ENCODE measurements around the gene PALD1.
"Not testable (repeated sequence)": the region's sequence is repeated elsewhere in the genome, so short reads cannot be mapped to it uniquely, and the experiment has no call there.

The PALD1 gene

GRCh38 chr10:70579234-70580002, 100.9 kb downstream of the PALD1 start:
- no peak for DNase-seq (ENCODE audit: low spot score)
- WGBS, 2 donors (ENCODE audit: extremely low coverage in 2 of 2, insufficient read length in 2 of 2, insufficient replicate concordance in 1 of 2): no CpG with 5 or more reads among the region's 3 CpGs
- Histone ChIP-seq H3K36me3 (replicated peaks in 1 of 2; ENCODE audit: control insufficient read depth in 2 of 2, insufficient read depth in 2 of 2, low read length in 2 of 2) (no peaks in the 10 kb centered on the region), H3K23ac (ENCODE audit: low read depth, low read length, poor library complexity) (no peak overlapping the region), H3K4me2 (ENCODE audit: insufficient read depth, low read length, poor library complexity, severe bottlenecking) (no peak overlapping the region), H3K9ac (ENCODE audit: low read depth, low read length, poor library complexity) (no peak overlapping the region), H3K4me1 (ENCODE audit: control insufficient read depth in 2 of 2, insufficient read depth in 1 of 2, low read depth in 1 of 2, low read length in 2 of 2) (peaks cover 9 to 17% of the 10 kb centered on the region in 2 donors), H3K14ac (ENCODE audit: low read length) (no peak overlapping the region), H2AK5ac (ENCODE audit: low read depth, low read length) (no peak overlapping the region), H2BK5ac (ENCODE audit: low read length) (no peak overlapping the region), H3K18ac (ENCODE audit: low read length) (no peak overlapping the region), H3K4ac (ENCODE audit: low read length) (no peak overlapping the region), H2BK12ac (ENCODE audit: low read length) (no peak overlapping the region), H3K27me3 (ENCODE audit: control insufficient read depth in 3 of 3, insufficient read depth in 3 of 3, low read depth in 1 of 3, low read length in 3 of 3) (no peaks in the 10 kb centered on the region), H2AFZ (ENCODE audit: low read length) (no peak overlapping the region), H3K27ac (replicated peaks; ENCODE audit: low read length) (no peak overlapping the region), H3K79me1 (ENCODE audit: low read depth, low read length) (no peaks in the 10 kb centered on the region), H3K4me3 (ENCODE audit: low read length in 2 of 2) (no peak overlapping the region), H2BK15ac (ENCODE audit: low read length) (no peak overlapping the region), H4K91ac (ENCODE audit: low read depth, low read length, poor library complexity) (no peak overlapping the region), H2BK120ac (ENCODE audit: low read depth, low read length) (no peak overlapping the region), H3K9me3 (replicated peaks in 1 of 2; ENCODE audit: control insufficient read depth in 2 of 2, insufficient read depth in 1 of 2, low read depth in 1 of 2, low read length in 2 of 2) (peaks cover 0 to 2% of the 10 kb centered on the region in 2 donors), H4K8ac (ENCODE audit: low read depth, low read length) (no peak overlapping the region)

- H3K4me3 ChIP-seq (ENCODE audit: low read length in 2 of 2); H3K27ac ChIP-seq (replicated peaks; ENCODE audit: low read length); H3K23ac ChIP-seq (ENCODE audit: low read depth, low read length, poor library complexity); H3K14ac ChIP-seq (ENCODE audit: low read length); H3K18ac ChIP-seq (ENCODE audit: low read length); DNase-seq (ENCODE audit: low spot score); H3K27me3 ChIP-seq (ENCODE audit: control insufficient read depth in 3 of 3, insufficient read depth in 3 of 3, low read depth in 1 of 3, low read length in 3 of 3); H3K9ac ChIP-seq (ENCODE audit: low read depth, low read length, poor library complexity); H2BK5ac ChIP-seq (ENCODE audit: low read length); H3K4me2 ChIP-seq (ENCODE audit: insufficient read depth, low read length, poor library complexity, severe bottlenecking); H3K36me3 ChIP-seq (replicated peaks in 1 of 2; ENCODE audit: control insufficient read depth in 2 of 2, insufficient read depth in 2 of 2, low read length in 2 of 2); H3K79me1 ChIP-seq (ENCODE audit: low read depth, low read length); H4K91ac ChIP-seq (ENCODE audit: low read depth, low read length, poor library complexity); H4K8ac ChIP-seq (ENCODE audit: low read depth, low read length); H2BK15ac ChIP-seq (ENCODE audit: low read length); H2AFZ ChIP-seq (ENCODE audit: low read length); H2AK5ac ChIP-seq (ENCODE audit: low read depth, low read length); H3K4ac ChIP-seq (ENCODE audit: low read length); H2BK120ac ChIP-seq (ENCODE audit: low read depth, low read length); H3K9me3 ChIP-seq (replicated peaks in 1 of 2; ENCODE audit: control insufficient read depth in 2 of 2, insufficient read depth in 1 of 2, low read depth in 1 of 2, low read length in 2 of 2); H2BK12ac ChIP-seq (ENCODE audit: low read length): not testable (repeated sequence)
- H3K4me1 ChIP-seq (ENCODE audit: control insufficient read depth in 2 of 2, insufficient read depth in 1 of 2, low read depth in 1 of 2, low read length in 2 of 2): peaks cover 14 to 24% of the 10 kb centered on the region in 2 donors
- WGBS, 2 donors (ENCODE audit: extremely low coverage in 2 of 2, insufficient read length in 2 of 2, insufficient replicate concordance in 1 of 2): no CpG with 5 or more reads among the region's 5 CpGs
These were observed 102.6 kb downstream of the PALD1 start for GRCh38 chr10:70581176-70581575.

DNA sequence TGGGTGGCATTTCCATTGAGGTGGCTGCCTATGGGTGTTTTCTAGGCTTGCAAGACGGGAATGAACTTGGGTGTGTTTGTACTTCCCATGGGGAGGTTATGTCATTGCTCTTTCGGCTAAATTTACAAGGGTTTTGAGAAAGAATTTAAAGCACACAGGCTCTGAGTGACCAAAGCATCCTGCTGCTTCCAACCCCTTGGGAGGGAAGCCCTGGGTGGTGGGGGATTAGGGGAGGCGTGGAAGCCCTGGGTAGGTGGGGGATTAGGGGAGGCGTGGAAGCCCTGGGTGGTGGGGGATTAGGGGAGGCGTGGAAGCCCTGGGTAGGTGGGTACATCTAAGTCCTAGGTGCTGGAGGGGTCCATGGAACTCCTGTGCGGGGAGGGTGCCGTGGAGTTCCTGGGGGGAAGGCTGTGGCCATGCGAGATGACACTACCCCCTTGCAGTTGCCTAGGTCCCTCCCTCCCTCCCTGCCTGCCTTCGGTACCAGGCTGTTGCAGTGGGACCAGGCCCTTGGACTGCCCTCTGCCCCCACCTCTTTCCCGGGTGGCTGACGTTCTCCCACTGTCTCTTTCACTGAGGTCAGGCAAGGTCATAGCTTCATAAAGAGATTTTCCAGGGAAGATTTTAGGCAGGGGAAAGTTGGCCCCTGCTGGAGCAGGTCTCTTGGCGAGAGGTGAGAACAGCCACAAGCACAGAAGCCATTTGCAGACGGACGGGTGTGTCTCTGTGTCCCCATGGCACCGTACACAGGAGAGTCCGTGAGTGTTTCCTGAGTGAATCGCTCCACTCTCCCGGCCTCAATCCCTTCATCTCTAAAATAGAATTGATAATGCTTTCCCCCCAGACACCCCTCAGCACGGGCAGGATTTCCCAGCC, 104.5 kb downstream of the PALD1 start:
- no peak overlapping the region for H2BK120ac ChIP-seq (ENCODE audit: low read depth, low read length)
- H3K23ac ChIP-seq (ENCODE audit: low read depth, low read length, poor library complexity): no peak overlapping the region
- no peak overlapping the region for H3K4me2 ChIP-seq (ENCODE audit: insufficient read depth, low read length, poor library complexity, severe bottlenecking)
- no peak overlapping the region for H3K27ac ChIP-seq (replicated peaks; ENCODE audit: low read length)
- no peaks in the 10 kb centered on the region for H3K9me3 ChIP-seq (replicated peaks in 1 of 2; ENCODE audit: control insufficient read depth in 2 of 2, insufficient read depth in 1 of 2, low read depth in 1 of 2, low read length in 2 of 2)
- H2AFZ ChIP-seq (ENCODE audit: low read length): peak overlapping the region; percentile 33
- no peak overlapping the region for H2BK12ac ChIP-seq (ENCODE audit: low read length)
- H3K14ac ChIP-seq (ENCODE audit: low read length): no peak overlapping the region
- no peak overlapping the region for H3K4me3 ChIP-seq (ENCODE audit: low read length in 2 of 2)
- no peak overlapping the region for H4K8ac ChIP-seq (ENCODE audit: low read depth, low read length)
- H2AK5ac ChIP-seq (ENCODE audit: low read depth, low read length): peak overlapping the region; percentile 10
- no peak for DNase-seq (ENCODE audit: low spot score)
- no peak overlapping the region for H3K9ac ChIP-seq (ENCODE audit: low read depth, low read length, poor library complexity)
- no CpG with 5 or more reads among the region's 19 CpGs for WGBS, 2 donors (ENCODE audit: extremely low coverage in 2 of 2, insufficient read length in 2 of 2, insufficient replicate concordance in 1 of 2)
- no peak overlapping the region for H2BK15ac ChIP-seq (ENCODE audit: low read length)
- peaks cover 14 to 22% of the 10 kb centered on the region in 2 donors for H3K4me1 ChIP-seq (ENCODE audit: control insufficient read depth in 2 of 2, insufficient read depth in 1 of 2, low read depth in 1 of 2, low read length in 2 of 2)
- H3K79me1 ChIP-seq (ENCODE audit: low read depth, low read length): no peaks in the 10 kb centered on the region
- no peak overlapping the region for H3K18ac ChIP-seq (ENCODE audit: low read length)
- H4K91ac ChIP-seq (ENCODE audit: low read depth, low read length, poor library complexity): no peak overlapping the region
- H3K36me3 ChIP-seq (replicated peaks in 1 of 2; ENCODE audit: control insufficient read depth in 2 of 2, insufficient read depth in 2 of 2, low read length in 2 of 2): no peaks in the 10 kb centered on the region
- no peak overlapping the region for H2BK5ac ChIP-seq (ENCODE audit: low read length)
- peaks cover 0 to 3% (median 0%) of the 10 kb centered on the region in 3 experiments for H3K27me3 ChIP-seq (ENCODE audit: control insufficient read depth in 3 of 3, insufficient read depth in 3 of 3, low read depth in 1 of 3, low read length in 3 of 3)
- no peak overlapping the region for H3K4ac ChIP-seq (ENCODE audit: low read length)

GRCh38 chr10:70583669-70584037, 105.1 kb downstream of the PALD1 start:
- no peak overlapping the region for H3K27ac ChIP-seq (replicated peaks; ENCODE audit: low read length)
- no peak overlapping the region for H4K91ac ChIP-seq (ENCODE audit: low read depth, low read length, poor library complexity)
- no peak overlapping the region for H2BK12ac ChIP-seq (ENCODE audit: low read length)
- H3K9me3 ChIP-seq (replicated peaks in 1 of 2; ENCODE audit: control insufficient read depth in 2 of 2, insufficient read depth in 1 of 2, low read depth in 1 of 2, low read length in 2 of 2): no peaks in the 10 kb centered on the region
- no peak for DNase-seq (ENCODE audit: low spot score)
- peaks cover 14 to 22% of the 10 kb centered on the region in 2 donors for H3K4me1 ChIP-seq (ENCODE audit: control insufficient read depth in 2 of 2, insufficient read depth in 1 of 2, low read depth in 1 of 2, low read length in 2 of 2)
- H3K36me3 ChIP-seq (replicated peaks in 1 of 2; ENCODE audit: control insufficient read depth in 2 of 2, insufficient read depth in 2 of 2, low read length in 2 of 2): no peaks in the 10 kb centered on the region
- H3K14ac ChIP-seq (ENCODE audit: low read length): no peak overlapping the region
- peak overlapping the region; percentile 33 for H2AFZ ChIP-seq (ENCODE audit: low read length)
- H3K23ac ChIP-seq (ENCODE audit: low read depth, low read length, poor library complexity): no peak overlapping the region
- no peak overlapping the region for H3K18ac ChIP-seq (ENCODE audit: low read length)
- H3K4me2 ChIP-seq (ENCODE audit: insufficient read depth, low read length, poor library complexity, severe bottlenecking): no peak overlapping the region
- peaks cover 0 to 3% (median 0%) of the 10 kb centered on the region in 3 experiments for H3K27me3 ChIP-seq (ENCODE audit: control insufficient read depth in 3 of 3, insufficient read depth in 3 of 3, low read depth in 1 of 3, low read length in 3 of 3)
- H2AK5ac ChIP-seq (ENCODE audit: low read depth, low read length): no peak overlapping the region
- H2BK120ac ChIP-seq (ENCODE audit: low read depth, low read length): no peak overlapping the region
- WGBS, 2 donors (ENCODE audit: extremely low coverage in 2 of 2, insufficient read length in 2 of 2, insufficient replicate concordance in 1 of 2): no CpG with 5 or more reads among the region's 2 CpGs
- H3K4me3 ChIP-seq (ENCODE audit: low read length in 2 of 2): no peak overlapping the region
- no peak overlapping the region for H2BK5ac ChIP-seq (ENCODE audit: low read length)
- no peaks in the 10 kb centered on the region for H3K79me1 ChIP-seq (ENCODE audit: low read depth, low read length)
- no peak overlapping the region for H4K8ac ChIP-seq (ENCODE audit: low read depth, low read length)
- H2BK15ac ChIP-seq (ENCODE audit: low read length): no peak overlapping the region
- no peak overlapping the region for H3K9ac ChIP-seq (ENCODE audit: low read depth, low read length, poor library complexity)
- no peak overlapping the region for H3K4ac ChIP-seq (ENCODE audit: low read length)
